Umbilical cord (tissue), 2 donors: ENCODE measurements around the gene NGB. TPM values are rescaled to one million over a fixed set of nuclear protein-coding genes. Genes with fewer than 3 reads are reported as not detected.

Experiments
- DNase-seq: peaks from one replicate; pipeline ENCODE4 v3.0.0-alpha.2; 2015; ENCODE audit warnings: low spot score
- total RNA-seq: library from RNA; depleted of rRNA; stranded (reverse); fragments of >200 nt; gene quantifications from one replicate; pipeline ENCODE4 v1.2.3, GENCODE V29; 2014; ENCODE audit warnings: low replicate concordance; ENCODE audit not compliant: insufficient read depth

Gene NGB
- total RNA-seq, 1 donor from 2014 or later: not detected

DNA sequence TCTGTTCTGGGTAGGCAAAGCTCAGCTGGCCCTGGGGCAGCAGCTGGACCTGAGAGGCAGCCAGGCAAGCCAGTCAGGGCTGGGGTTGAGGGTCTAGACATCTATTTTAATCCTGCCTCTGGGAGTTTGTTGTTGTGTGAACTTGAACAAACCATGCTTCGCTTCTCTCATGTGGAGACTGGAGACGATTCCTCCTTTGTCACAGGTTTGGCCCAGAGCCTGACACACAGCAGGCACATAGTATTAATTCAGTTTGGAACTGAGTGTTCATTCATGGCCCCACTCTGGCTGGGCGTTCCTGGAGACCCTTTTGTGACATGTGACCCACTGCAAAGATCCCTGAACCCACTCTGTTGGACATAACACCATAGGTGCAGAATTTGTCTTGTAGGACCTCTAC is 39.3 kb downstream of the NGB start:
- no peak for DNase-seq

DNA sequence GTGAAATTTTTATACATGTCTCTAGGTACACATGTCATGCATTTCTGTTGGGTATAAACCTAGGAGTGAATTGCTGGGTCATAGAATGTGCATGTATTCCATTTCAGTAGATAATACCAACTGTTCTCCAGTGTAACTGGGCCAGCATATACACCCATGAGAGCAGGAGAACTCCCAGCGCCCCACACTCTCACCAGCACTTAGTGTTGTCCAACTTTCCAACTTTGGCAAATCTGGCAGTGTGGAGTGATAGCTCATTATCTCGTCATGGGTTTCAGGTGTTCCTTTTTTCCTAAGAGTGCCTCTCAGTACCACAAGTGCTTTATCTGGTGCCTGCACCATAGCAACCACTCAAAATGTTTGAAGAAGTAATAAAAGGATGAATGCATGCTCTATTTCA is 40.1 kb downstream of the NGB start:
- DNase-seq: no peak

GRCh38 chr14:77228056-77228455 is 43.0 kb downstream of the NGB start:
- no peak for DNase-seq

- no peak for DNase-seq
Observed at GRCh38 chr14:77225892-77226557, 45.0 kb downstream of the NGB start.

- no peak for DNase-seq
Observed at GRCh38 chr14:77225254-77225653, 45.8 kb downstream of the NGB start.

DNA sequence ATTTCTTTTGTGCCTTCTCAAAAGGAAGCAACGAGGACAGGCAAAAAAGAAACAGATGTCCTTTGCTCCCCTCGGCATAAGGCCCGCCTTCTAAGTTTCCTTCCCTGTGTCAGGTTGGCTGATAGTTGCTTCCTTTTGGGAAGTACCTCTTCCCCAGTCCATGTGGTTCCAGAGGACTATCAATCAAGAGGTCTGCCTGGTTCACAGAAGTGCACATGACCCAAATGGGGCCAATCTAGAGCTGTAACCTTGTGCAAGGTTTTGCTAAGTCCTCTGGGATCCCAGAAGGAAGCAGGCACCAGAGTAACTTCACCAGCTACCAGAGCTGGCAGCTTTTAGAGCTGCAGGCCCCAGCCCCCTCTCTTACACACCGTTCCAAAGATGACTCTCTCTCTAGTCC is 46.8 kb downstream of the NGB start:
- no peak for DNase-seq

GRCh38 chr14:77222546-77223225 is 48.3 kb downstream of the NGB start:
- no peak for DNase-seq

DNA sequence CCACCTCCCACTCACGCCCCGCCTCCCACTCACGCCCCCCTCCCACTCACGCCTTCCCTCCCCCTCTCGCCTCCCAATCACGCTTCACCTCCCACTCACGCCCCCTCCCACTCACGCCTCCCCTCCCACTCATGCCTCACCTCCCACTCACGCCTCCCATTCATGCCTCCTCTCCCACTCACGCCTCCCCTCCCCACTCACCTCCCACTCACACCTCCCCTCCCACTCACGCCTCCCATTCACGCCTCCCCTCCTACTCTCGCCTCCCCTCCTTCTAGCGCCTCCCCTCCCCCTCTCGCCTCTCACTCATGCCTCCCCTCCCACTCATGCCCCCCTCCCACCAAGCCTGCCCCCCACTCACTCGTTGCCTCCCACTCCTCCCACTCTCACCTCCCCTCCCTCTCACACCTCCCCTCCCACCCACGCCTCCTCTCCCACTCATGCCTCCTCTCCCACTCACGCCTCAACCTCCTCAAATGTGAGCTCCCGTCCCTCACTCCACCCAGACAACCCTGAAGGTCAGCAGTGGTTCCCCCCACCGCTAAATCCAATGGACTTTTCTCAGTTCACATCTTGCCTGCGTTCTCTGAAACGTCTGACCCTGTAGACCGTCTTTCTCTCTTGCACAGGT is 49.6 kb downstream of the NGB start:
- no peak for DNase-seq

DNA sequence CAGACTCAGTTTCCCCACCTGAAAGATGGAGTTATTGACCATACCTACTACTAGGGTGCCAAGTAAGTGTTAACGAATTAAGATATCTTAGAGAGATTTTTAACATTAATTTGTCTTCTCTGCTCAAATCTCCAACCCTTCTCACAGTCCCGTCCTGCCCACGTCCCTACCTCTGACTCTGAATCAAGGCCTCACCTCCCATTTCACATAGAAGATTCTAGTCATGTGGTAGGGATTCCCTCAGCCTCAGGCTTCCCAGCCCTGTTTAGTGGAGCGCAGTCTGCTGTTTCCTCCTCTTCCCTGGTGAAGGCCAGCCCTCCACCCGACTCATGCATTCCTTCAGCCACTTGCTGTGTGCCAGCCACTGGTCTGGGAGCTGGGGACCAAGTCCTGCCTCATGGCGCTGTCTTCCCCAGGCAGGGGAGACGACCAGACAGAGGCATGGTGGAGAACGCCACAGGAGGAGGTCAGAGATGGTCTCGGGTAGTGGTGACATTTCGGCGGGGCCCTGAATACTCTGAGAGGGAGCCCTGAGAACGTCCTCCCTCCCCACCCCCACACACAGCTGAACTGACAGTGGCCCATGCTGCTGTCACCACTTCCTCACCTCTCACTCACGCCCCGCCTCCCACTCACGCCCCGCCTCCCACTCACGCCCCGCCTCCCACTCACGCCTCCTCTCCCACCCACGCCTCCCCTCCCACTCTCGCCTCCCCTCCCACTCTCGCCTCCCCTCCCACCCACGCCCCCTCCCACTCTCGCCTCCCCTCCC is 50.6 kb downstream of the NGB start:
- DNase-seq: no peak

DNA sequence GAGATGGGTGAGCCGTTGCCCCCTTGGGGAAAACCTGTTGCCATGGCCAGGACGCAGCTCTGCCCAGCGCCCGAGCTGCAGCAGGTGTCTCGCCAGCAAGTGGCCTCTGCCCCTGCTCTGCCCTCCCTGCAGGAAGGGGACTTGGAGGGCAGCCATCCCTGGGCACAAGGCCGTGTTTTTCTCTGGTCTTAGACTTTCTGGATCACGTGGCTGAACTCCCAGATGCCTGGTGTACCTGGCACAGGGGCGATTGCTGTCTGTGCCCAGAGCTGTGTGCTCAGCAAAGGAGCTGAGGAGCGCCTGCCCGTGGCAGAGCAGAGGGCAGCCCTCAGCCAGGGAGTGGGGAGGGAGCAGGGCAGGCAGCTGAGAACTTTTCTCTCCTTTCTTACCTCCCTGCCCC is 51.4 kb downstream of the NGB start:
- no peak for DNase-seq

DNA sequence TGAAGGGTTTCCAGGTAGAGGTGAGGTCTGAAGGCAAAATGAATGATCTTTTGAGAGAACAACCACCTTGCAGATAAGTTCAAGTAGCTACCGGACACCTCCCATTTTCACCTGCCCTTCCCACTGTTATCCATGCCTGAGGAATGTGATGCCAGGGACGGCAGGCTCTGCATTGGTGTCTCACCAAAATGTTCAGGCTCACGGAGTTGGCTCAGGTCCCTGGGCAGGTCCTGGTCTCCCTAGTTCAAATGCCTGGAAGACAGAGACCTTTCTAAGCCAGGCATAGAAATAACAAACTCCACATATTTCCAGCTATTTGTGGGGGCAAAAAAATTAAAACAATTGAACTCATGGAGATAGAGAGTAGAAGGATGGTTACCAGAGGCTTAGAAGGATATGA is 53.5 kb downstream of the NGB start:
- DNase-seq: no peak

Other genes starting within 250 kb of the NGB start
- 40.0 TPM for gene IRF2BPL, start 242.5 kb downstream of the NGB start, total RNA-seq
- 17.6 TPM for gene CIPC, start 172.9 kb downstream of the NGB start, total RNA-seq
- gene ZDHHC22, start 129.4 kb downstream of the NGB start, total RNA-seq: 0.24 TPM
- gene TMEM63C, start 89.4 kb downstream of the NGB start, total RNA-seq: 3.4 TPM
- 16.1 TPM for gene POMT2, start 49.7 kb upstream of the NGB start, total RNA-seq
- 20.5 TPM for gene GSTZ1, start 49.8 kb upstream of the NGB start, total RNA-seq
- gene TMED8, start 105.9 kb upstream of the NGB start, total RNA-seq: 7.9 TPM
- gene SAMD15, start 106.2 kb upstream of the NGB start, total RNA-seq: 3.6 TPM
- gene NOXRED1, start 152.3 kb upstream of the NGB start, total RNA-seq: 0.48 TPM
- 28.4 TPM for gene VIPAS39, start 186.4 kb upstream of the NGB start, total RNA-seq
- gene AHSA1, start 186.9 kb upstream of the NGB start, total RNA-seq: 66.9 TPM
- 10.6 TPM for gene ISM2, start 227.6 kb upstream of the NGB start, total RNA-seq